Coronary artery (tissue), 2 donors: Measurements from ENCODE around the gene FAM50A.

Source experiments
- DNase-seq: peaks from one replicate; pipeline ENCODE4 v3.0.0-alpha.2; 2017; ENCODE audit warnings: low spot score
- H3K27ac ChIP-seq, 2 donors: fragments of 200-600 bp; sonication (generic); one replicate each; pipeline ENCODE4 v1.5.1; 2016 to 2019
- H3K4me3 ChIP-seq: fragments of 200-600 bp; sonication (generic); 2 replicates; pipeline ENCODE4 v1.5.1; 2016; ENCODE audit warnings: mild to moderate bottlenecking, moderate library complexity
- CTCF ChIP-seq: fragments of 200-600 bp; sonication (generic); IDR thresholded peaks from one replicate; pipeline ENCODE4 v1.5.1; 2019; ENCODE audit warnings: antibody characterized with exemption

The FAM50A gene

GRCh38 chrX:154436374-154436982 lies 7.5 kb upstream of the FAM50A start:
- Histone ChIP-seq H3K4me3 (peak overlapping the region; percentile 87), H3K27ac (peak overlapping the region; percentile 77 to 94)
- no peak for DNase-seq
- TF ChIP-seq CTCF: no peak

- H3K27ac ChIP-seq: peak within 1 kb of the TSS; percentile 77 to 94
- TF ChIP-seq CTCF: no peak
- DNase-seq: no peak
- H3K4me3 ChIP-seq: peak within 1 kb of the TSS; percentile 87
Measured at GRCh38 chrX:154436983-154437752, 6.8 kb upstream of the FAM50A start, which contains the start of gene GDI1. Gene GDI1, plus strand, starts transcription at chrX:154437154. Its CDS starts 101 bp downstream, at chrX:154437255.

DNA sequence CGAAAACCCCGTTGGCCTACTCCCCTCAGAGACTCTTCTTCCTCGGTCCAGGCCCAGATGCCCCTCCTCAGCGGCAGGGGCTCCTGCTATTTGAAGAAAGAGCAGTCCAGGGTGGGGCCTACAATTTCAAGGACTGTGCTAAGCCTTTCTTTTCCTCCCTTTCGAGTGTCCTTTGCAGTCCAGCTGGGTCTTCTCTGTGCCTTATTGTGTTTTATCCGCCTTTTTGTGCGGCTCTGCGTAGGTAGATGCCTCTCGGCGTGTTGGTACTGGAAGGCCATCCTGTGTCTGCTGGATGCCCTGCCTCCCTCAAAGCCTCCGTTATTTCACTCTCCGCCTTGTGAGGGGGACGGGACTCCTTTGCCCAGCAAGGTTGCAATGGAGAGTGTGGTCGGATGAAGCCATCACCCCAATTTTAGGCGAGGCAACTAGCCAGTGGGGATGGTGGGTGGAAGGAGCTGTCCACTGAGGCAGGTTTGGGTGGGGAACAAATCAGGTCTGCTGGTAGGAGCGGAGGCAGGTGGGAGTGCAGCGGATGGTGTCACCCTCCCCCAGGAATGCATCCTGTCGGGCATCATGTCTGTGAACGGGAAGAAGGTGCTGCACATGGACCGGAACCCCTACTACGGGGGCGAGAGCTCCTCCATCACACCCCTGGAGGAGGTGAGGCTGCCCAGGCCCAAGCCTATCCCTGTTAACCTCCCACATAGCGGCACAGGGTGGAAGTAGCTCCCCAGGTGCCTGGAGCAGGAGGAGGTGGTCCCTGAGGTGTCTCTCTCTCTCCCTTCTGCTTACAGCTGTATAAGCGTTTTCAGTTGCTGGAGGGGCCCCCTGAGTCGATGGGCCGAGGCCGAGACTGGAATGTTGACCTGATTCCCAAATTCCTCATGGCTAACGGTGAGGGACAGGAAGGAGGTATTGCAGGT lies 5.7 kb upstream of the FAM50A start:
- no peak for DNase-seq
- peak overlapping the region; percentile 87 for H3K4me3 ChIP-seq
- TF ChIP-seq CTCF: no peak
- peak overlapping the region in 1 of 2 donors; percentile 94 for H3K27ac ChIP-seq

- Histone ChIP-seq H3K27ac (no peak overlapping the region), H3K4me3 (no peak overlapping the region)
- no peak for TF ChIP-seq CTCF
- DNase-seq: no peak
Measured at GRCh38 chrX:154439841-154440240, 4.1 kb upstream of the FAM50A start.

- Histone ChIP-seq H3K27ac (no peak overlapping the region), H3K4me3 (no peak overlapping the region)
- DNase-seq: no peak
- TF ChIP-seq CTCF: no peak
Measured at GRCh38 chrX:154440623-154441357, 3.2 kb upstream of the FAM50A start.

GRCh38 chrX:154441564-154441963 lies 2.4 kb upstream of the FAM50A start:
- no peak for TF ChIP-seq CTCF
- Histone ChIP-seq H3K4me3 (no peak overlapping the region), H3K27ac (no peak overlapping the region)
- DNase-seq: no peak
